OCI-LY7 (cell line): Measurements from ENCODE around the gene KIAA0232.
"Not testable (repeated sequence)": the region's sequence is repeated elsewhere in the genome, so short reads cannot be mapped to it uniquely, and the experiment has no call there.

Experiments used
- CTCF ChIP-seq: fragments of 200-600 bp; sonication (generic); conservative IDR thresholded peaks from 2 replicates; pipeline ENCODE4 v1.5.1; 2014; ENCODE audit warnings: mild to moderate bottlenecking, antibody characterized with exemption, low read length, moderate library complexity, mixed read lengths
- EZH2phosphoT487 ChIP-seq: fragments of 200-600 bp; sonication (generic); IDR thresholded peaks from 2 replicates; pipeline ENCODE4 v1.6.1; 2018; ENCODE audit warnings: low read depth, borderline replicate concordance, mild to moderate bottlenecking, mixed run types, antibody characterized with exemption, low read length, moderate library complexity, mixed read lengths

- not testable (repeated sequence) for TF ChIP-seq CTCF, EZH2phosphoT487
Observed at GRCh38 chr4:6837106-6837505, 54.6 kb downstream of the KIAA0232 start.
